HCT116 (cell line): ENCODE data around the gene GRIN2D. TPM values are rescaled to one million over a fixed set of nuclear protein-coding genes. Genes with fewer than 3 reads are reported as not detected.

Experiments used
- ATAC-seq: fragments of 200-7000 bp; cut with Tn5 transposase; 2 replicates; pipeline ENCODE4 v1.9.1; 2020; ENCODE audit warnings: mild to moderate bottlenecking, moderate library complexity
- BruUV-seq: library from RNA; stranded (reverse); fragments of 400-500 nt; replicated peaks from 2 replicates; lab custom pipeline; 2021; lab: Mats Ljungman, UMichigan
- CTCF ChIA-PET: fragments of 300-600 bp; sonication (Branson Sonifier 250); formaldehyde crosslinking; loops from one replicate; lab custom pipeline; 2021; ENCODE audit warnings: antibody characterized with exemption; lab: Charles Lee
- POLR2A ChIA-PET: fragments of 300-600, 350-600 bp; sonication (Branson Sonifier 250); formaldehyde crosslinking; loops from one replicate; lab custom pipeline; 2021; ENCODE audit warnings: antibody characterized with exemption; lab: Charles Lee
- RAD21 ChIA-PET, 2 experiments: fragments of 300-600 bp; sonication (Branson Sonifier 250); formaldehyde crosslinking; loops; one replicate each; lab custom pipeline; 2023; ENCODE audit warnings: low total read pairs in 2 of 2; ENCODE audit not compliant: uncharacterized antibody in 2 of 2, unreplicated experiment in 2 of 2, low non-redundant PET in 1 of 2; lab: Charles Lee
- DNase-seq: peaks from one replicate; pipeline ENCODE4 v3.0.0-alpha.2; 2010; ENCODE audit warnings: low read depth, low spot score
- H2AFZ ChIP-seq: fragments of 200-600 bp; shearing (Covaris generic), sonication (generic); 2 replicates; pipeline ENCODE4 v1.6.1; 2017; ENCODE audit warnings: low read depth, mixed run types, mixed read lengths, antibody characterized with exemption, low read length; ENCODE audit not compliant: poor library complexity, severe bottlenecking
- H3K27ac ChIP-seq: 2 replicates; pipeline ENCODE4 v1.5.1; 2012; ENCODE audit warnings: low read depth, low read length
- H3K27me3 ChIP-seq: fragments of 200-600 bp; sonication (generic); 2 replicates; pipeline ENCODE4 v1.6.1; 2016; ENCODE audit warnings: mixed run types, low read length, mixed read lengths; ENCODE audit not compliant: insufficient read depth
- H3K36me3 ChIP-seq, 2 experiments: fragments of 200-500 bp in 1 of 2; fragments of 200-600 bp in 1 of 2; sonication (Bioruptor generic) in 1 of 2; sonication (generic) in 1 of 2; 2 replicates each; pipeline versions ENCODE4 v1.5.1 to v1.6.1; 2014 to 2016; ENCODE audit warnings: low read length in 2 of 2, inconsistent platforms in 1 of 2, mixed read lengths in 1 of 2, mixed run types in 1 of 2; ENCODE audit not compliant: insufficient read depth in 2 of 2, control insufficient read depth in 1 of 2
- H3K4me1 ChIP-seq, 2 experiments: fragments of 200-600 bp in 1 of 2; sonication (generic) in 1 of 2; 2 replicates each; pipeline versions ENCODE4 v1.5.1 to v1.6.1; 2012 to 2017; ENCODE audit warnings: low read length in 2 of 2, inconsistent platforms in 1 of 2, mild to moderate bottlenecking in 1 of 2, mixed read lengths in 1 of 2, mixed run types in 1 of 2, moderate library complexity in 1 of 2; ENCODE audit not compliant: insufficient read depth in 2 of 2, control insufficient read depth in 1 of 2
- H3K4me2 ChIP-seq: fragments of 200-600 bp; sonication (generic); 2 replicates; pipeline ENCODE4 v1.6.1; 2017; ENCODE audit warnings: mixed run types, low read length, mixed read lengths
- H3K4me3 ChIP-seq, 2 experiments: fragments of 200-600 bp in 1 of 2; sonication (generic) in 1 of 2; replicated peaks in 1 of 2; 2 replicates each; pipeline ENCODE4 v1.5.1; 2011 to 2016; ENCODE audit warnings: low read length in 2 of 2, control low read depth in 1 of 2, low read depth in 1 of 2, mild to moderate bottlenecking in 1 of 2, mixed read lengths in 1 of 2, mixed run types in 1 of 2
- H3K79me2 ChIP-seq: fragments of 200-600 bp; sonication (generic); 2 replicates; pipeline ENCODE4 v1.6.1; 2017; ENCODE audit warnings: mild to moderate bottlenecking, mixed run types, low read length, moderate library complexity, mixed read lengths; ENCODE audit not compliant: insufficient read depth
- H3K9ac ChIP-seq: fragments of 200-600 bp; sonication (generic); 2 replicates; pipeline ENCODE4 v1.6.1; 2016; ENCODE audit warnings: low read length, mixed read lengths
- H3K9me2 ChIP-seq: fragments of 200-600 bp; sonication (generic), shearing (Covaris generic); 2 replicates; pipeline ENCODE4 v1.6.1; 2017; ENCODE audit warnings: mixed run types, mild to moderate bottlenecking, moderate library complexity; ENCODE audit not compliant: insufficient read depth
- H3K9me3 ChIP-seq, 2 experiments: fragments of 200-500 bp in 1 of 2; fragments of 200-600 bp in 1 of 2; sonication (Bioruptor generic) in 1 of 2; sonication (generic) in 1 of 2; 2 replicates each; pipeline ENCODE4 v1.6.1; 2014 to 2017; ENCODE audit warnings: low read length in 2 of 2, mixed read lengths in 2 of 2, inconsistent platforms in 1 of 2, low read depth in 1 of 2, mild to moderate bottlenecking in 1 of 2, mixed run types in 1 of 2, moderate library complexity in 1 of 2; ENCODE audit not compliant: control insufficient read depth in 1 of 2, insufficient read depth in 1 of 2
- H4K20me1 ChIP-seq: fragments of 200-600 bp; sonication (generic), shearing (Covaris generic); 2 replicates; pipeline ENCODE4 v1.6.1; 2017; ENCODE audit warnings: mixed run types, mild to moderate bottlenecking, moderate library complexity; ENCODE audit not compliant: insufficient read depth
- CBX3 ChIP-seq: IDR thresholded peaks from 2 replicates; pipeline ENCODE4 v1.6.1; 2012; ENCODE audit warnings: low read depth
- CTCF ChIP-seq, 3 experiments: fragments of 200-600 bp in 1 of 3; sonication (generic) in 1 of 3; IDR thresholded peaks in 2 of 3; conservative IDR thresholded peaks in 1 of 3; 2 replicates each; pipeline ENCODE4 v1.5.1; 2012 to 2017; ENCODE audit warnings: low read depth in 2 of 3, low read length in 2 of 3, antibody characterized with exemption in 1 of 3, borderline replicate concordance in 1 of 3, control low read depth in 1 of 3, mild to moderate bottlenecking in 1 of 3, mixed read lengths in 1 of 3, mixed run types in 1 of 3, moderate library complexity in 1 of 3; ENCODE audit not compliant: insufficient read depth in 1 of 3
- ELF1 ChIP-seq: IDR thresholded peaks from 2 replicates; pipeline ENCODE4 v1.6.1; 2012; ENCODE audit warnings: low read depth, borderline replicate concordance
- JUND ChIP-seq: IDR thresholded peaks from 2 replicates; pipeline ENCODE4 v1.6.1; 2012
- POLR2A ChIP-seq: IDR thresholded peaks from 2 replicates; pipeline ENCODE4 v1.7.0; 2011; ENCODE audit warnings: borderline replicate concordance; ENCODE audit not compliant: insufficient read depth, insufficient read length; ENCODE audit errors: extremely low read depth
- POLR2AphosphoS5 ChIP-seq: IDR thresholded peaks from 2 replicates; pipeline ENCODE4 v1.6.1; 2011; ENCODE audit warnings: mild to moderate bottlenecking, low read depth, low read length, moderate library complexity
- SIN3A ChIP-seq: IDR thresholded peaks from 2 replicates; pipeline ENCODE4 v1.6.1; 2012; ENCODE audit warnings: low read depth
- SP1 ChIP-seq: IDR thresholded peaks from 2 replicates; pipeline ENCODE4 v1.6.1; 2012; ENCODE audit warnings: low read depth
- TCF7L2 ChIP-seq: IDR thresholded peaks from 2 replicates; pipeline ENCODE4 v1.7.0; 2011; ENCODE audit warnings: borderline replicate concordance, inconsistent platforms; ENCODE audit not compliant: insufficient read depth, insufficient read length; ENCODE audit errors: extremely low read depth
- intact Hi-C: fragments of 100-400 bp; cut with micrococcal nuclease; formaldehyde crosslinking; loops from 2 replicates; pipeline ENCODE4 v1.10.0; 2022
- total RNA-seq: library from RNA; stranded (reverse); gene quantifications from one replicate; pipeline ENCODE4 v1.2.1, GENCODE V29; 2021; ENCODE audit not compliant: unreplicated experiment

GRIN2D gene
- total RNA-seq, 1 experiment from 2014 or later = 26.2 TPM

- no peak for TF ChIP-seq POLR2A
- no peak for TF ChIP-seq CTCF (IDR thresholded peaks at IDR 0.05 in 2 of 3, conservative IDR thresholded peaks at IDR 0.05 in 1 of 3; ENCODE audit: borderline replicate concordance in 1 of 3, insufficient read depth in 1 of 3, low read depth in 2 of 3, low read length in 2 of 3)
- no peak for TF ChIP-seq POLR2AphosphoS5
- no peak for TF ChIP-seq JUND
- TF ChIP-seq SIN3A = no peak
- no peak for TF ChIP-seq SP1
- TF ChIP-seq TCF7L2 = no peak
- TF ChIP-seq CBX3 = no peak
- TF ChIP-seq ELF1 = no peak
- TF ChIP-seq, all 23 proteins: peak for 0
- H3K27me3 ChIP-seq = no peaks in the 10 kb centered on the region
- no peak for ATAC-seq
- POLR2A ChIA-PET = no interaction called here
- no TSS peak for BruUV-seq
- RAD21 ChIA-PET = no interaction called here
- no peak overlapping the region for H2AFZ ChIP-seq
- H3K79me2 ChIP-seq = peaks cover 23% of the 10 kb centered on the region
- intact Hi-C loops = loop anchor here (5.0 to 10.0 kb wide), 3 partner anchors 33 to 99 kb away; partner anchors contain the start of genes EMP3, SYNGR4 and TMEM143
- no peak for DNase-seq
- peaks cover 21 to 68% of the 10 kb centered on the region in 2 experiments for H3K4me1 ChIP-seq
- H4K20me1 ChIP-seq = no peaks in the 10 kb centered on the region
- no peaks in the 10 kb centered on the region for H3K9me2 ChIP-seq
- CTCF ChIA-PET = no interaction called here
- no peak overlapping the region for H3K4me2 ChIP-seq
- H3K4me3 ChIP-seq = no peak overlapping the region
- H3K27ac ChIP-seq = no peak overlapping the region
- no peaks in the 10 kb centered on the region for H3K36me3 ChIP-seq
- no peaks in the 10 kb centered on the region for H3K9me3 ChIP-seq
- no peak overlapping the region for H3K9ac ChIP-seq
These were observed 2.0 kb downstream of the GRIN2D start for GRCh38 chr19:48395499-48395898.
